ENCODE measurements around the gene ULBP2.
A peak's percentile ranks its signal among the peaks of the same experiment; 100 is the strongest.
"Not testable (repeated sequence)": the region's sequence is repeated elsewhere in the genome, so short reads cannot be mapped to it uniquely, and the experiment has no call there.

ULBP2 gene

GRCh38 chr6:149941583-149942460 lies at the start of gene ULBP2:
Gene ULBP2 (plus strand): TSS chr6:149942014. CDS start chr6:149942073, 59 bp downstream.
- peak; percentile 94 for DNase-seq (ENCODE audit: low spot score)

- no peak for DNase-seq (ENCODE audit: low spot score)
These were observed 46.7 kb upstream of the ULBP2 start for GRCh38 chr6:149895048-149895590.

- DNase-seq (ENCODE audit: low spot score): no peak
These were observed 46.0 kb upstream of the ULBP2 start for GRCh38 chr6:149895833-149896271.

GRCh38 chr6:149896491-149896890 lies 45.3 kb upstream of the ULBP2 start:
- no peak for DNase-seq (ENCODE audit: low spot score)

GRCh38 chr6:149897015-149897697 lies 44.7 kb upstream of the ULBP2 start:
- no peak for DNase-seq (ENCODE audit: low spot score)

- DNase-seq (ENCODE audit: low spot score): no peak
These were observed 43.7 kb upstream of the ULBP2 start, which contains the start of gene RAET1E for GRCh38 chr6:149897855-149898744. Gene RAET1E (minus strand): TSS chr6:149898113. CDS start chr6:149890901, 7,212 bp downstream.

- DNase-seq (ENCODE audit: low spot score): no peak
These were observed 42.8 kb upstream of the ULBP2 start for GRCh38 chr6:149898966-149899365.

GRCh38 chr6:149899486-149899885 lies 42.3 kb upstream of the ULBP2 start:
- no peak for DNase-seq (ENCODE audit: low spot score)

- DNase-seq (ENCODE audit: low spot score): no peak
These were observed 41.7 kb upstream of the ULBP2 start for GRCh38 chr6:149899926-149900619.

- no peak for DNase-seq (ENCODE audit: low spot score)
These were observed 41.0 kb upstream of the ULBP2 start for GRCh38 chr6:149900620-149901443.

GRCh38 chr6:149901444-149902140 lies 40.2 kb upstream of the ULBP2 start:
- DNase-seq (ENCODE audit: low spot score): no peak

- DNase-seq (ENCODE audit: low spot score): no peak
These were observed 37.7 kb upstream of the ULBP2 start for GRCh38 chr6:149903938-149904611.

- no peak for DNase-seq (ENCODE audit: low spot score)
These were observed 37.0 kb upstream of the ULBP2 start for GRCh38 chr6:149904661-149905370.

GRCh38 chr6:149905371-149905910 lies 36.4 kb upstream of the ULBP2 start:
- DNase-seq (ENCODE audit: low spot score): no peak

- no peak for DNase-seq (ENCODE audit: low spot score)
These were observed 35.9 kb upstream of the ULBP2 start for GRCh38 chr6:149905911-149906371.

GRCh38 chr6:149906405-149906804 lies 35.4 kb upstream of the ULBP2 start:
- no peak for DNase-seq (ENCODE audit: low spot score)

GRCh38 chr6:149907317-149907716 lies 34.5 kb upstream of the ULBP2 start:
- DNase-seq (ENCODE audit: low spot score): no peak

GRCh38 chr6:149908480-149908879 lies 33.3 kb upstream of the ULBP2 start:
- not testable (repeated sequence) for DNase-seq (ENCODE audit: low spot score)
